ENCODE measurements around the gene INTS14. TPM values are rescaled to one million over a fixed set of nuclear protein-coding genes. Genes with fewer than 3 reads are reported as not detected.

The INTS14 gene
- total RNA-seq, 4 donors from 2014 or later, result 44.1 to 90.8 (median 54.9) TPM

DNA sequence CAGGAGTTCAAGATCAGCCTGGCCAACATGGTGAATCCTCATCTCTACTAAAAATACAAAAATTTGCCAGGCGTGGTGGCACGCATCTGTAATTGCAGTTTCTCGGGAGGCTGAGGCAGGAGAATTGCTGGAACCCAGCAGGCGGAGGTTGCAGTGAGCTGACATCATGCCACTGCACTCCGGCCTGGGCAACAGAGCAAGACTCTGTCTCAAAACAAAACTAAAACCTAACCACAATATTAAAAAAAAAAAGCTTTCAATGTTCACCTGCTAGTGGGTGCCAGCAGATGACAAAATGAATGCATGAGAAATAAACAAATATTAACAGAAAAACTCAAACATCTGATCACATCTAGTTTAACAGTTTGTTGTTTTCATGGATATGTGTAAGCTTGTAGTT lies 19.8 kb upstream of the INTS14 start:
- Histone ChIP-seq H3K4me3 (no peak overlapping the region), H3K27ac (no peak overlapping the region), H3K36me3 (no peaks in the 10 kb centered on the region), H3K27me3 (no peaks in the 10 kb centered on the region), H3K9me3 (no peaks in the 10 kb centered on the region), H3K4me1 (no peaks in the 10 kb centered on the region)
- TF ChIP-seq, protein P1, sequence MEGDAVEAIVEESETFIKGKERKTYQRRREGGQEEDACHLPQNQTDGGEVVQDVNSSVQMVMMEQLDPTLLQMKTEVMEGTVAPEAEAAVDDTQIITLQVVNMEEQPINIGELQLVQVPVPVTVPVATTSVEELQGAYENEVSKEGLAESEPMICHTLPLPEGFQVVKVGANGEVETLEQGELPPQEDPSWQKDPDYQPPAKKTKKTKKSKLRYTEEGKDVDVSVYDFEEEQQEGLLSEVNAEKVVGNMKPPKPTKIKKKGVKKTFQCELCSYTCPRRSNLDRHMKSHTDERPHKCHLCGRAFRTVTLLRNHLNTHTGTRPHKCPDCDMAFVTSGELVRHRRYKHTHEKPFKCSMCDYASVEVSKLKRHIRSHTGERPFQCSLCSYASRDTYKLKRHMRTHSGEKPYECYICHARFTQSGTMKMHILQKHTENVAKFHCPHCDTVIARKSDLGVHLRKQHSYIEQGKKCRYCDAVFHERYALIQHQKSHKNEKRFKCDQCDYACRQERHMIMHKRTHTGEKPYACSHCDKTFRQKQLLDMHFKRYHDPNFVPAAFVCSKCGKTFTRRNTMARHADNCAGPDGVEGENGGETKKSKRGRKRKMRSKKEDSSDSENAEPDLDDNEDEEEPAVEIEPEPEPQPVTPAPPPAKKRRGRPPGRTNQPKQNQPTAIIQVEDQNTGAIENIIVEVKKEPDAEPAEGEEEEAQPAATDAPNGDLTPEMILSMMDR (IDR thresholded peaks at IDR 0.05), result no peak
- TF ChIP-seq POLR2A (IDR thresholded peaks at IDR 0.05), result no peak
- DNase-seq, result no peak

DNA sequence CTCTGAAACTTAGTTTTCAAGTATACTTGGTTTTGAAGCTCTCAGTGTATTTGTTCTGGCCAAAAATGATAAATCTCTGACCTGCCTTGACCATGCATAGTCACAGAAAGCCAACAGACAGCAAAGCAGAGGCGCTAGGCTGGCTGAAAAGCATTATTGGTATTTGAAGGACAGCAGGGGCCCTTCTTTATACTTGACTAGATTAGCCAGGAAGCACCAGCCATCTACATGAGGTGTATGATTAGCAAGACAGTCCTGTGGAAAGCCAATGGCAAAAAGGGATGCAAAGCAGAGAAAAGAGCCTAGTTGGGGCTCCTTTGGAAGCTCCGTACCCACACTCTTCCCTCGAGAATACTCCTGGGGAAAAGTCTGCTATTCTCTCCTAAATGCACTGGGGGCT lies 18.6 kb upstream of the INTS14 start:
- DNase-seq, result no peak
- no peak for TF ChIP-seq POLR2A (IDR thresholded peaks at IDR 0.05)
- TF ChIP-seq, protein P1 (IDR thresholded peaks at IDR 0.05), result no peak
- Histone ChIP-seq H3K4me1 (no peaks in the 10 kb centered on the region), H3K9me3 (no peaks in the 10 kb centered on the region), H3K27ac (no peak overlapping the region), H3K27me3 (no peaks in the 10 kb centered on the region), H3K36me3 (peaks cover 0 to 11% (median 0%) of the 10 kb centered on the region in 3 donors), H3K4me3 (no peak overlapping the region)

DNA sequence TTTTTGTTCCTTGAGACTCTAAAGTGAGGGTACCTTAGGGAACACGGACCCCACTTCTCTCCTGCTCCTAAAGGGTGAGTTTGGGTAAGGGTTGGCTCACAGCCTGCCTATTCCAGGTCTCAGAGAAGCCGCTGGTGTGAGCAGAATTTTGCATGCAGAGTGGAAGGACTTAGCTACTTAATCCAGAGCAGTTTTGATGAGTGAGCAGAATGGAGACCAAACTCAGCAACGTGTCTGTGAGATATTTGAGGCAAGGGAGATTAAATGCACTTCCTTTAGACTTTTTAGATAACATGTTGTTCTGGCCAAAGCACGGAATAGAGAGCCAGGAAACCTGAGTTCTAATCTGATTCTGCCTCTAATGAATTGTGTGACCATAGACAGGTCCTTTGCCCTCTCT lies 15.9 kb upstream of the INTS14 start:
- no peaks in the 10 kb centered on the region for H3K27me3 ChIP-seq
- H3K36me3 ChIP-seq, result peaks cover 0 to 13% (median 0%) of the 10 kb centered on the region in 3 donors
- H3K4me3 ChIP-seq, result no peak overlapping the region
- H3K27ac ChIP-seq, result no peak overlapping the region
- no peaks in the 10 kb centered on the region for H3K9me3 ChIP-seq
- DNase-seq, result no peak
- H3K4me1 ChIP-seq, result no peaks in the 10 kb centered on the region
- TF ChIP-seq, protein P1 (IDR thresholded peaks at IDR 0.05), result no peak
- TF ChIP-seq POLR2A (IDR thresholded peaks at IDR 0.05), result no peak

- no peaks in the 10 kb centered on the region for H3K4me1 ChIP-seq
- no peaks in the 10 kb centered on the region for H3K27me3 ChIP-seq
- H3K9me3 ChIP-seq, result no peaks in the 10 kb centered on the region
- no peak for DNase-seq
- no peak for TF ChIP-seq POLR2A (IDR thresholded peaks at IDR 0.05)
- TF ChIP-seq, protein P1 (IDR thresholded peaks at IDR 0.05), result no peak
- H3K27ac ChIP-seq, result no peak overlapping the region
- no peak overlapping the region for H3K4me3 ChIP-seq
- H3K36me3 ChIP-seq, result peaks cover 0 to 13% (median 0%) of the 10 kb centered on the region in 3 donors
Observed at GRCh38 chr15:65623103-65623502, 12.2 kb upstream of the INTS14 start.

DNA sequence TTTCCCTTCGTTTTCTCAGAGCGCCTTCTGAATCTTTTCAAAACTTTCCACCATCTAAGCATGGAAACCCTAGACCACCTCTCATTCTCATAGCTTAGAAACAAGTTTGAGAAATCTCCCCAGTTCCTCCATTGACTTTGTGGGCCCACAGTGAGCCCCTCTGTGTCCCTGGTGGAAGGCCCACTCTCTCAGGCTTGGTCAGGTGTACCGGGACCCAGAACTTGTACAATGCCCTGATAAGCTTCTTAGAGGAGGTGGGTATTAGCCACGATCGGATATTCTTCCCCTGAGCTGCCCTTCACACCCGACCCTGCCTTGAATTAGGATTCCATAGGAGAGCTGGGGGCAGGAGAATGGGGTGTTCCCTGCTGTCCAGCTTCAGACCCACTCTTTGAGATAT lies 10.7 kb upstream of the INTS14 start, which contains the start of gene SLC24A1:
TSS of gene SLC24A1 (plus strand) at position 301 of the 400 bp plus-strand sequence. CDS start 2,143 bp downstream, outside the sequence.
- H3K4me1 ChIP-seq, result no peaks in the 10 kb centered on the region
- no peaks in the 10 kb centered on the region for H3K9me3 ChIP-seq
- no peak for TF ChIP-seq POLR2A (IDR thresholded peaks at IDR 0.05)
- TF ChIP-seq, protein P1 (IDR thresholded peaks at IDR 0.05), result no peak
- H3K36me3 ChIP-seq, result peaks cover 0 to 13% (median 0%) of the 10 kb centered on the region in 3 donors
- H3K27me3 ChIP-seq, result no peaks in the 10 kb centered on the region
- DNase-seq, result no peak
- H3K4me3 ChIP-seq, result no peak within 1 kb of the TSS
- H3K27ac ChIP-seq, result no peak within 1 kb of the TSS

DNA sequence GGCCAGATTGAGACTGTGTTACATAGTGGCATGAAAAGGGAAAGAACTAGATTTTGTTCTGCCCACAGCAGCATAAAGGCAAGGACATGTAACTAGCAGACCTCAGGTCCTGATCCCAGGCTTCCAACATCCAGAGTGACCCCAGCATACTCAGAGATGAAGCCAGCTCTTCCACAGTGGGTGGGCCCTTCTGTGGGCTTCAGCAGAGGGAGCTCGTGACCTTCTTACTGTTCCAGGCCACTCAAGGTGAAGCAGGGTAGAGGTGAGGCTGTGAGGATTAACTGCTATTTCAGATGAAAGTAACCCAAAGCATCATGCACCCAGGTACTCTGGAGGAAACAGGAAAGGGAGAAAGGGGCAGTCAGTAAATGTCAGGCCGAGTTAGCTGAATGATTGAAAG lies 9.9 kb upstream of the INTS14 start:
- Histone ChIP-seq H3K27me3 (no peaks in the 10 kb centered on the region), H3K4me1 (no peaks in the 10 kb centered on the region), H3K9me3 (no peaks in the 10 kb centered on the region), H3K4me3 (no peak overlapping the region), H3K27ac (no peak overlapping the region), H3K36me3 (peaks cover 0 to 13% (median 0%) of the 10 kb centered on the region in 3 donors)
- DNase-seq, result no peak
- TF ChIP-seq, protein P1 (IDR thresholded peaks at IDR 0.05), result no peak
- TF ChIP-seq POLR2A (IDR thresholded peaks at IDR 0.05), result no peak
